ENCODE data around the gene LSMEM2. TPM values are rescaled to one million over a fixed set of nuclear protein-coding genes. Genes with fewer than 3 reads are reported as not detected.

LSMEM2 gene
- not detected in 2 replicates for total RNA-seq (ENCODE audit: low replicate concordance)

DNA sequence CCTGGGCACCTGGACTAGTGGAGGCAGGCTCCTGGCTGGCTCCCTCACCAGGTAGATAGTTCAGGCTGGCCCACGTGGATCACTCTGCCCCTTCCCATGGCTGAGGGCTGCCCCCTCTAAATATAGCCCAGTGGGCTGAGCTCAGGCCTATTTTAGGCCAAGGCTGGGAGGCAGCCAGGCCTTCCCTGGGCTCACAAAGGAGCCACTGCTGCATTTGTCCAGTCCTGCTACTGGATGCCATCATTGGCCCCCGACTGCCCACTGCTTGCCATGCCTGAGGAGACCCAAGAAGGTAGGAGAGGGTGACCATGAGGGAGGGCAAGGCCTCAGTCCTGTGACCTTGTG lies at the start of gene LSMEM2:
TSS of gene LSMEM2 (plus strand) at position 208 of the 345 bp plus-strand sequence. CDS start at position 235, 27 bp downstream.
- DNase-seq (ENCODE audit: low read depth) = no peak
- H3K4me3 ChIP-seq (ENCODE audit: low read depth, low read length) = no peak within 1 kb of the TSS
- TF ChIP-seq, protein P1, sequence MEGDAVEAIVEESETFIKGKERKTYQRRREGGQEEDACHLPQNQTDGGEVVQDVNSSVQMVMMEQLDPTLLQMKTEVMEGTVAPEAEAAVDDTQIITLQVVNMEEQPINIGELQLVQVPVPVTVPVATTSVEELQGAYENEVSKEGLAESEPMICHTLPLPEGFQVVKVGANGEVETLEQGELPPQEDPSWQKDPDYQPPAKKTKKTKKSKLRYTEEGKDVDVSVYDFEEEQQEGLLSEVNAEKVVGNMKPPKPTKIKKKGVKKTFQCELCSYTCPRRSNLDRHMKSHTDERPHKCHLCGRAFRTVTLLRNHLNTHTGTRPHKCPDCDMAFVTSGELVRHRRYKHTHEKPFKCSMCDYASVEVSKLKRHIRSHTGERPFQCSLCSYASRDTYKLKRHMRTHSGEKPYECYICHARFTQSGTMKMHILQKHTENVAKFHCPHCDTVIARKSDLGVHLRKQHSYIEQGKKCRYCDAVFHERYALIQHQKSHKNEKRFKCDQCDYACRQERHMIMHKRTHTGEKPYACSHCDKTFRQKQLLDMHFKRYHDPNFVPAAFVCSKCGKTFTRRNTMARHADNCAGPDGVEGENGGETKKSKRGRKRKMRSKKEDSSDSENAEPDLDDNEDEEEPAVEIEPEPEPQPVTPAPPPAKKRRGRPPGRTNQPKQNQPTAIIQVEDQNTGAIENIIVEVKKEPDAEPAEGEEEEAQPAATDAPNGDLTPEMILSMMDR (IDR thresholded peaks at IDR 0.05; ENCODE audit: insufficient read depth, low read length) = no peak

DNA sequence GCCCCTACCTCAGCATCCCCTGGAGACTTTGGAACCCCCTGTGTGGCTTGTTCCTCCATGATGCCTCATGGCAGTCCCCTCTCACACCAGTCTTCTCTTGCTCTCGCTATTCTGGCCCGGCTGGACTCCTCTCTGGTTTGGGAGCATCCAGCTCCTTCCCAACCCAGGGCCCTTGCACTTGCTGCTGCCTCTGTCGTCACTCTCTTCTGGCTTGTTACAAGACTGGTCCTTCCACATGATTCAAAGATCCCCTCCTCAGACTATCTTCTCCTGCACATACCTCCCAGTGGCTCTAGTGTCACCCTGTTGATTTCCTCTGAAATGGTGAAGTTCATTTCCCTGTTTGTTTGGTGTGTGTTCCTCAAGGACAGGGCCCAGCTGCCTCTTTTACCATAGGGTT lies 49.4 kb upstream of the LSMEM2 start:
- DNase-seq (ENCODE audit: low read depth) = no peak
- TF ChIP-seq, protein P1 (IDR thresholded peaks at IDR 0.05; ENCODE audit: insufficient read depth, low read length) = no peak
- H3K4me3 ChIP-seq (ENCODE audit: low read depth, low read length) = no peak overlapping the region

DNA sequence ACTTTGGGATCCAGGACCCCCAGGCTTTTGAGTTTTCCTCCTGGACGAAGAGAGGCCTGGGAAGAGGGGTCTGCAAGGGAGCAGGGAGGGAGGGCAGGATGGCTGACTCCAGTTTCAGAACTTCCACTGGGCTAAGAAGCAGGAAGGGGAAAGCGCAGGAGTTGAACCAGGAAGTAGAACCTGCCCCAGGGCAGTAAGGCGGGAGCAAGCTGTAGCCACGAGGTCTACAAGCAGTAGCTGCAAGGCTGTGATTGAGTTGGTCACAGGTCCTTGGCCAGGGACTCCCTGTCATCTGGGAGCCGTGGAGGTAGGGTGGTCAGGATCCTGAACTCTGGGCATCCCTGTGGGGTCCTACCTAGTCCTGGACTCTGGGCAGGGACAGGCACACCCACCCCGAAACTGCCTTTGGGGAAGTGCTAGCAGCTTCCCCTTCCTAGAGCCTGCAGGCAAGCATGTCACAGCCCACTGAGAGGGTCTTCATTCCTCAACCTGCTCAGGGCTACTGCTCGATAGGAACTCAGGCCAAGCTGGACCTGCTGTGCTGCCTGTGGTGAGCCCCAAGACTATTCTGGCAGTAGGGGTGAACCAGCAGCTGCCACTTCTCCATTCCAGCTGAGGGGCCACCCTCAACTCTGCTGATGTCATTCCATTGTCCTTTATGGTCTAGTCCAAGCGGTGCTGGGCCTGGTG lies 48.6 kb upstream of the LSMEM2 start:
- no peak overlapping the region for H3K4me3 ChIP-seq (ENCODE audit: low read depth, low read length)
- no peak for DNase-seq (ENCODE audit: low read depth)
- TF ChIP-seq, protein P1 (IDR thresholded peaks at IDR 0.05; ENCODE audit: insufficient read depth, low read length) = no peak

DNA sequence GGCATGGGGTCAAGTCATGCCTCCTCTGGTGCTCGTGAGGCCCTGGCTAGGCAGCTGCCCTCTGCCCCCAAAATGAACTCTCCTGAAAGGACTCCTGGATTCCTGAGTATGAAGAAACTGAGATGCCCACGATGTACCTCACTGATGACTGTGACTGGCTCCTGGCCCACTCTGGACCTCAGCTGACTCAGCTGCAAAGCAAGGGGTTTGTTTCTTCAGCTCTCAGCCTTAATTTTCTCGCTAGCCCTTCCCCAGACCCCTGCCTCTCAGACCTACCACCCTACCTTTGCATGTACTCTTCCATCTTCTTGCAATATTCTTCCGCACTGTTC lies 48.1 kb upstream of the LSMEM2 start:
- TF ChIP-seq, protein P1 (IDR thresholded peaks at IDR 0.05; ENCODE audit: insufficient read depth, low read length) = no peak
- no peak for DNase-seq (ENCODE audit: low read depth)
- no peak overlapping the region for H3K4me3 ChIP-seq (ENCODE audit: low read depth, low read length)

DNA sequence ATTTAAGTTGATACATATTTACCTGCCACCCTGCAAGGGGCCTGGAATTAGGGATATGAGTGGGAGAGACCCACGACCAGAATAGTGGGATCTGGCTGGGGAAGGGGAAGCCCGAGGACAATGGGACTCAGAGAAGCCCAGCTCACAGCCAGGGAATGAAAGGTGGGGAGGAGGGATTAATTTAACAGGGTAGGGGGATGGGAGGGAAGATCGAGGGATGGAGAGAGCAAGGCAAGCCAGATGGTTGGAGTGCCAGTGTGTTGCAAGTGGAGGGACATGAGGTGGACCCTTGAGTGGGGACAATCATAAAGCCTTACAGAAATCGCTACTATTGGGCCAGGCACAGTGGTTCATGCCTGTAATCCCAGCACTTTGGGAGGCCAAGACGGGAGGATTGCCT lies 47.3 kb upstream of the LSMEM2 start:
- DNase-seq (ENCODE audit: low read depth) = no peak
- H3K4me3 ChIP-seq (ENCODE audit: low read depth, low read length) = no peak overlapping the region
- TF ChIP-seq, protein P1 (IDR thresholded peaks at IDR 0.05; ENCODE audit: insufficient read depth, low read length) = no peak

DNA sequence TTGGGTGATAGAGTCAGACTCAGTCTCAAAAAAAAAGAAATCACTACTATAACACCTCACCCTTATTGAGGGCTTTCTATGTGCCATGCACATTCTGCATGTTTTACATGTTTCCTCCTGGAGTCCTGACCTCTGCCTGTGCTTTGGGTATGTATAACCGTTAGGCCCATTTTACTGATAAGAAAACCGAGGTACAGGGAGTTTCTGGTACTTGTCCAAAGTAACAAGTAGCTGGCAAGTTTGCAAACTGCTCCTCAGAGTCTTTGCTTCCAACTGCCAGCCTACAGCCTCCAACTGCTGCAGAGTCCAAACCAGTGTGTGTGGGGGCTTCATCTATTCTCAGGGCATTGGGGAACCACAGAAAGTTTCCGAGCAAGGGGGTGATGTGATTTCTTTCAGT lies 46.6 kb upstream of the LSMEM2 start:
- H3K4me3 ChIP-seq (ENCODE audit: low read depth, low read length) = no peak overlapping the region
- TF ChIP-seq, protein P1 (IDR thresholded peaks at IDR 0.05; ENCODE audit: insufficient read depth, low read length) = no peak
- no peak for DNase-seq (ENCODE audit: low read depth)

DNA sequence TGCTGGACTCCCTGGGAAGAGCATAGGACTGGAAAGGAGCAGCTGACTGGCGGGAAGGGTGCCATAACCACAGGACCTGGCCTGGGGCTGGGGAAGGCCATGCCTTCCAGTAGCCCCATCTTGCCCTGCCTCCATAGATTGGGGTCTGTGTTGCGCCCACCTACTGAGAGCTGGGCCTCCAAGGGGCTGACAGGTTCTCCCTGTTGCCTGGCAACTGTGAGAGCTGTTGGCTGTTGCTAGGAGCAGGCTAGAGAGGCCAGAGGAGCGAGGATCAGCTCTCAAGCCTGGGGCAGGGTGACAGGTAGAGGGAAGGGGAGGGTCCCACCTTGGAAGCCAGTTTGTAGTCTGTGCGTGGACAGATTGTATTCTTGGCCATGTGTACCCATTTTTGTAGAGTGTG lies 45.7 kb upstream of the LSMEM2 start:
- TF ChIP-seq, protein P1 (IDR thresholded peaks at IDR 0.05; ENCODE audit: insufficient read depth, low read length) = no peak
- H3K4me3 ChIP-seq (ENCODE audit: low read depth, low read length) = no peak overlapping the region
- no peak for DNase-seq (ENCODE audit: low read depth)

Measured in fibroblast of the aortic adventitia (primary cell).